MM.1S (cell line): Measurements from ENCODE around the gene PTPN3.

Experiments
- EZH2 ChIP-seq: fragments of 300-600 bp; sonication (generic); optimal IDR thresholded peaks from 2 replicates; pipeline ENCODE3; 2017; ENCODE audit warnings: low read depth, mild to moderate bottlenecking, antibody characterized with exemption, low read length, mixed read lengths
- TF ChIP-seq, protein P1 (sequence below): fragments of 300-600 bp; sonication (generic); IDR thresholded peaks from 2 replicates; pipeline ENCODE4 v1.5.1; 2016; ENCODE audit warnings: antibody characterized with exemption, low read length, mixed read lengths

DNA sequence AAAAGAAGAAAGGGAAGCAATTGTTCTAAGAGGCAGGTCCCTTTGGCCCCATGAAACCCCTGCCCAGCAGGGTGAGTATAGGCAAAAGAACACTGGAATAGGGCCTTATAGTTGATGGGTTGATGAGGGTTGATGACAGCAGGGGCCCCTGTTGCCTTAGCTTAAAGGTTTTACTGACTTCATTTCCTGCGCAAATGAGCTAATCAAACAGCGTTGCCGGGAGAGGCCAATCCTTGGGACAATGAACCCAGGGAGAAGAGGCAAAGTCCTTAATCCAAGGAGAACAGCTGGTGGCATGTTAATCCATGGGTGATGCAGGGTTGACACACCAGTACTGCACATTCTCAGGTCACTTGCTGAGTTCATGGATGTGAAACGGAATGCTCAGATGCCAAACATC lies 155.2 kb downstream of the PTPN3 start:
- TF ChIP-seq, protein P1, sequence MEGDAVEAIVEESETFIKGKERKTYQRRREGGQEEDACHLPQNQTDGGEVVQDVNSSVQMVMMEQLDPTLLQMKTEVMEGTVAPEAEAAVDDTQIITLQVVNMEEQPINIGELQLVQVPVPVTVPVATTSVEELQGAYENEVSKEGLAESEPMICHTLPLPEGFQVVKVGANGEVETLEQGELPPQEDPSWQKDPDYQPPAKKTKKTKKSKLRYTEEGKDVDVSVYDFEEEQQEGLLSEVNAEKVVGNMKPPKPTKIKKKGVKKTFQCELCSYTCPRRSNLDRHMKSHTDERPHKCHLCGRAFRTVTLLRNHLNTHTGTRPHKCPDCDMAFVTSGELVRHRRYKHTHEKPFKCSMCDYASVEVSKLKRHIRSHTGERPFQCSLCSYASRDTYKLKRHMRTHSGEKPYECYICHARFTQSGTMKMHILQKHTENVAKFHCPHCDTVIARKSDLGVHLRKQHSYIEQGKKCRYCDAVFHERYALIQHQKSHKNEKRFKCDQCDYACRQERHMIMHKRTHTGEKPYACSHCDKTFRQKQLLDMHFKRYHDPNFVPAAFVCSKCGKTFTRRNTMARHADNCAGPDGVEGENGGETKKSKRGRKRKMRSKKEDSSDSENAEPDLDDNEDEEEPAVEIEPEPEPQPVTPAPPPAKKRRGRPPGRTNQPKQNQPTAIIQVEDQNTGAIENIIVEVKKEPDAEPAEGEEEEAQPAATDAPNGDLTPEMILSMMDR, result no peak
- no peak for TF ChIP-seq EZH2
